ENCODE data around the gene GZMM.

The GZMM gene

GRCh38 chr19:588093-588740 is 44.4 kb downstream of the GZMM start:
- no peak overlapping the region for H3K4me3 ChIP-seq (ENCODE audit: control insufficient read depth, low read depth, low read length)
- TF ChIP-seq, protein P1, sequence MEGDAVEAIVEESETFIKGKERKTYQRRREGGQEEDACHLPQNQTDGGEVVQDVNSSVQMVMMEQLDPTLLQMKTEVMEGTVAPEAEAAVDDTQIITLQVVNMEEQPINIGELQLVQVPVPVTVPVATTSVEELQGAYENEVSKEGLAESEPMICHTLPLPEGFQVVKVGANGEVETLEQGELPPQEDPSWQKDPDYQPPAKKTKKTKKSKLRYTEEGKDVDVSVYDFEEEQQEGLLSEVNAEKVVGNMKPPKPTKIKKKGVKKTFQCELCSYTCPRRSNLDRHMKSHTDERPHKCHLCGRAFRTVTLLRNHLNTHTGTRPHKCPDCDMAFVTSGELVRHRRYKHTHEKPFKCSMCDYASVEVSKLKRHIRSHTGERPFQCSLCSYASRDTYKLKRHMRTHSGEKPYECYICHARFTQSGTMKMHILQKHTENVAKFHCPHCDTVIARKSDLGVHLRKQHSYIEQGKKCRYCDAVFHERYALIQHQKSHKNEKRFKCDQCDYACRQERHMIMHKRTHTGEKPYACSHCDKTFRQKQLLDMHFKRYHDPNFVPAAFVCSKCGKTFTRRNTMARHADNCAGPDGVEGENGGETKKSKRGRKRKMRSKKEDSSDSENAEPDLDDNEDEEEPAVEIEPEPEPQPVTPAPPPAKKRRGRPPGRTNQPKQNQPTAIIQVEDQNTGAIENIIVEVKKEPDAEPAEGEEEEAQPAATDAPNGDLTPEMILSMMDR (IDR thresholded peaks at IDR 0.05; ENCODE audit: control insufficient read depth, insufficient read depth, low read depth, low read length, missing control alignments): peak; percentile 80
- no peak for DNase-seq (ENCODE audit: low read depth)

DNA sequence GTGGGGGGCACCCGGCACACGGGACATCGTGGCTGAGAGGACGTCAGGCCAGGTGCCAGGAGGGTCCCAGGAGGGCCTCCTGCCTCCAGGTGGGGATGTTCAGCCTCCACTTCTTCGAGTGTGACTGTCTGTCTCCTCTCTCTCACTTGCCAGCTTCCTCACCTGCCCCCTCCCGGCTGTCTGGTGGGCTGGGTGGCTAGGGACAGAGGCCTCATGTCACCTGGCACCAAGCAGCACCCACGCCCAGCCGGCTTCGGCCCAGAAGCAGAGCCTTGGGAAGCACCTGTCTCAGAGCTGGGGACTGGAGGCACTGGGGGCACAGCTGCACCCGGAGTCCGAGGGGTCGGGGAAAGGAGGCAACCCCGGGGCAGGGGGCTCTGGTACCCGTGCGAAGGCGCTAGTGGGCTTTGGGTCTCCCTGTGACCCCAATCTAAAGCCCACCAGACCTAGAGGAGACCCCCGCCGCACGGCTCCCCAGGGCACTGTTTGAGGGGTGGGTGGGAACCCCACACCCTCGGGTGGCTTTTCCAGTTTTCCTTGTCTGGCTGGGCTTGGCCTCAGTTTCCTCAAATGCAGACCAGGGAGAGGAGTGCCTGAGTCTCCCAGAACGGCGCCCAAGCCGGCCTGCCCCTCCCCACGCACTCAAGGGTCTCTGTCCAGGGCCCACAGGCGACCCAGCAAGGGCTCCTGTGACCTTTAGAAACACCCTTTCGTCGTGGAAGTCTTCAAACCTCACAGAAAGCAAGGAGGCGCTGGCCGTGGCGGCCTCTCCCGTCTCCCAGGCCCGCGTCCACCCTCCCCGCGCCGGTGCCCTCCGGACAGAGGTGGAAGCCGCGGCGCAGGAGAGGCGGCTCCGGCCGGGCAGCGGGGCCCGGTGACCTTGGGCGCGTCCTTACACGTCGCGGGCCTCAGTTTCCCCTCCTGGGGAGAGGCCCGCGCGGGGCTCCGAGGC is 45.2 kb downstream of the GZMM start:
- H3K4me3 ChIP-seq (ENCODE audit: control insufficient read depth, low read depth, low read length): no peak overlapping the region
- no peak for DNase-seq (ENCODE audit: low read depth)
- TF ChIP-seq, protein P1 (IDR thresholded peaks at IDR 0.05; ENCODE audit: control insufficient read depth, insufficient read depth, low read depth, low read length, missing control alignments): no peak

- DNase-seq (ENCODE audit: low read depth): no peak
- TF ChIP-seq, protein P1 (IDR thresholded peaks at IDR 0.05; ENCODE audit: control insufficient read depth, insufficient read depth, low read depth, low read length, missing control alignments): no peak
- peak within 1 kb of the TSS; percentile 27 for H3K4me3 ChIP-seq (ENCODE audit: control insufficient read depth, low read depth, low read length)
Observed at GRCh38 chr19:589693-590395, 46.0 kb downstream of the GZMM start, which contains the start of gene HCN2. Gene HCN2, plus strand, starts transcription at chr19:589881. Its CDS starts 65 bp downstream, at chr19:589946.

- H3K4me3 ChIP-seq (ENCODE audit: control insufficient read depth, low read depth, low read length): peak overlapping the region; percentile 27
- TF ChIP-seq, protein P1 (IDR thresholded peaks at IDR 0.05; ENCODE audit: control insufficient read depth, insufficient read depth, low read depth, low read length, missing control alignments): no peak
- no peak for DNase-seq (ENCODE audit: low read depth)
Observed at GRCh38 chr19:590396-590745, 46.5 kb downstream of the GZMM start.

- DNase-seq (ENCODE audit: low read depth): no peak
- TF ChIP-seq, protein P1 (IDR thresholded peaks at IDR 0.05; ENCODE audit: control insufficient read depth, insufficient read depth, low read depth, low read length, missing control alignments): no peak
- peak overlapping the region; percentile 17 for H3K4me3 ChIP-seq (ENCODE audit: control insufficient read depth, low read depth, low read length)
Observed at GRCh38 chr19:590750-591098, 46.9 kb downstream of the GZMM start.

DNA sequence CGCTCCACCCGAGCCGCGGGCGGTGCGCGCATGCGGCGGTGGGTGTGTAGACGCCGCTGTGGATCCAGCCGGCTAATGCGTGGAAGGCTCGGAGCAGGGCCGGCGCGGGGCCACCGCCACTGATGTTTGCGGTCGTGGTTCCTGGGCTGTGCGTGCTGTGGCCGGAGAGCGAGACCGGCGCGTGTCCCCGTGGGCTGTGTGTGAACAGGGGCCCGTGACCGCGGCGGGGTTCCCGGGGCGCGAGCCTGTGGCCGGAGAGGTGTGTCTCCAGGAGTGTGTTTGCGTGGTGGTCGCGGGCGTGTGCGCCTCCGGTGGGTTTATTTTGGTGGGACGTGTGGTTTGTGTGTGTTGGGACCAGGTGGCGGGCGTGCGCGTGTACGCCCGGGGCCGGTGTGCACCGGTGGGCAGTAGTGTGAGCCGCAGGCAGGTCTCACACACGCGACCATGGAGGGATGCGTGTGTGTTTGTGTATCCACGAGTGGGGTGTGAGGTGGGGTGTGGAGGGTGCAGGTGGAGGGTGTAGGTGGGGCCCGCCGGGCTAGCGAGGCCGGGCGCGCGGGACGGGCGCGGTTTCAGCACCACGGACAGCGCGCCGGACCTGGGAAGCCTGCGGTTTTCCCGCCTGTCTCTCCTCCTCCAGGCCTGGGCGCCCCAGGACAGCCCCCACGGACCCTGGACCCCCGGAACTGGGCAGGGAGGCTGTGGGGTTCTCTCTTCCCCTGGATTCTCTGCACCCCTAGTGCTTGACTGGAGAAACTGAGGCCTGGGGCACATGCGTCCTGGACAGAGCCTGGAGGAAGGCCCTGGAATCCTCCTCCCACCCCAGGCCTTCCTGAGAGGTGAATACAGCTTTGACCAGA is 47.5 kb downstream of the GZMM start:
- no peak overlapping the region for H3K4me3 ChIP-seq (ENCODE audit: control insufficient read depth, low read depth, low read length)
- TF ChIP-seq, protein P1 (IDR thresholded peaks at IDR 0.05; ENCODE audit: control insufficient read depth, insufficient read depth, low read depth, low read length, missing control alignments): no peak
- no peak for DNase-seq (ENCODE audit: low read depth)

Data from AG09309 (cell line).